Measurements from ENCODE around the gene DAW1.

DAW1 gene

GRCh38 chr2:227942965-227943364 is 71.5 kb downstream of the DAW1 start:
- H3K27ac Mint-ChIP-seq (ENCODE audit: low read depth) = no peak overlapping the region
- no peaks in the 10 kb centered on the region for H3K36me3 Mint-ChIP-seq (ENCODE audit: insufficient read depth)
- no peak overlapping the region for H3K4me3 Mint-ChIP-seq
- no peak for DNase-seq (ENCODE audit: low spot score in 2 of 2)
- peaks cover 10% of the 10 kb centered on the region for H3K9me3 Mint-ChIP-seq
- ATAC-seq (replicated peaks; ENCODE audit: extremely low read depth, poor library complexity, severe bottlenecking) = no peak
- no peaks in the 10 kb centered on the region for H3K4me1 Mint-ChIP-seq
- peaks cover 2% of the 10 kb centered on the region for H3K27me3 Mint-ChIP-seq

GRCh38 chr2:227960317-227960716 is 88.9 kb downstream of the DAW1 start:
- no peak overlapping the region for H3K4me3 Mint-ChIP-seq
- no peak overlapping the region for H3K27ac Mint-ChIP-seq (ENCODE audit: low read depth)
- ATAC-seq (replicated peaks; ENCODE audit: extremely low read depth, poor library complexity, severe bottlenecking) (no peak), DNase-seq (ENCODE audit: low spot score in 2 of 2) (no peak)
- no peaks in the 10 kb centered on the region for H3K4me1 Mint-ChIP-seq
- H3K27me3 Mint-ChIP-seq = no peaks in the 10 kb centered on the region
- no peaks in the 10 kb centered on the region for H3K36me3 Mint-ChIP-seq (ENCODE audit: insufficient read depth)
- H3K9me3 Mint-ChIP-seq = peaks cover 10% of the 10 kb centered on the region

- Mint-ChIP-seq H3K4me1 (no peaks in the 10 kb centered on the region), H3K4me3 (no peak overlapping the region), H3K27me3 (peaks cover 16% of the 10 kb centered on the region)
These were observed 100.3 kb downstream of the DAW1 start for GRCh38 chr2:227971619-227972230.

GRCh38 chr2:227973241-227973640 is 101.8 kb downstream of the DAW1 start:
- no peaks in the 10 kb centered on the region for H3K36me3 Mint-ChIP-seq (ENCODE audit: insufficient read depth)
- H3K4me1 Mint-ChIP-seq = no peaks in the 10 kb centered on the region
- H3K9me3 Mint-ChIP-seq = no peaks in the 10 kb centered on the region
- H3K27ac Mint-ChIP-seq (ENCODE audit: low read depth) = no peak overlapping the region
- H3K4me3 Mint-ChIP-seq = no peak overlapping the region
- DNase-seq (ENCODE audit: low spot score in 2 of 2) = no peak
- H3K27me3 Mint-ChIP-seq = peaks cover 6% of the 10 kb centered on the region
- no peak for ATAC-seq (replicated peaks; ENCODE audit: extremely low read depth, poor library complexity, severe bottlenecking)

More at GRCh38 chr2:227971619-227972230, 100.3 kb downstream of the DAW1 start:
- Mint-ChIP-seq H3K36me3 (ENCODE audit: insufficient read depth) (no peaks in the 10 kb centered on the region), H3K9me3 (no peaks in the 10 kb centered on the region), H3K27ac (ENCODE audit: low read depth) (no peak overlapping the region)
- no peak for ATAC-seq (replicated peaks; ENCODE audit: extremely low read depth, poor library complexity, severe bottlenecking)
- DNase-seq (ENCODE audit: low spot score in 2 of 2) = no peak

All from central memory CD8-positive, alpha-beta T cell (primary cell).